ENCODE measurements around the gene RYR2. TPM values are rescaled to one million over a fixed set of nuclear protein-coding genes. Genes with fewer than 3 reads are reported as not detected.

The RYR2 gene
- polyA plus RNA-seq, 1 of the 3 experiments (the other 2 are of a cell fraction), result under 0.01 TPM

DNA sequence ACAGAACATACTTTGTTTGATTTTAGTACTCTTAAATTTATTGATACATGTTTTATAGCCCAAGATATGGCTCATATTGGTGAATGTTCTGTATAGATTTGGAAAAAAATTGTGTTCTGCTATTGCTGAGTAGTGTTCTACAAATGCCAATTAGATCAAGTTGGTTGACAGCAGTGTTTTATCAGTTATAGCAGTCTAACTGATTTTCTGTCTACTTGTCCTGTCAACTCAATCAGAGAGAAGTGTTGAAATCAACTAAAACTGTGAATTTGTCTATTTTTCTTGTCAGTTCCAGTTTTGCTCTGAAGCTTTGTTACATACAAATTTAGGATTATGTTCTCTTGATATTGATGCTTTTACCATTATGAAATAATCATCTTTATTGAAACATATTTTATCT, 23.1 kb upstream of the RYR2 start:
- Histone ChIP-seq H3K4me2 (no peak overlapping the region), H2AFZ (ENCODE audit: low read depth) (no peak overlapping the region), H3K36me3 (replicated peaks in 1 of 2; ENCODE audit: control insufficient read depth in 1 of 2, insufficient read depth in 2 of 2, low read length in 1 of 2) (no peaks in the 10 kb centered on the region), H3K4me3 (ENCODE audit: low read depth in 2 of 2, low read length in 1 of 2) (no peak overlapping the region), H3F3A (replicated peaks; ENCODE audit: insufficient read depth) (no peaks in the 10 kb centered on the region), H3K9me3 (no peaks in the 10 kb centered on the region), H3K79me2 (ENCODE audit: insufficient read depth) (no peaks in the 10 kb centered on the region), H4K20me1 (ENCODE audit: insufficient read depth) (no peaks in the 10 kb centered on the region), H3K4me1 (ENCODE audit: control insufficient read depth in 1 of 2, insufficient read depth in 2 of 2, low read depth in 1 of 2, low read length in 1 of 2) (no peaks in the 10 kb centered on the region), H3K27ac (ENCODE audit: low read depth in 2 of 2, low read length in 1 of 2) (no peak overlapping the region), H3K27me3 (ENCODE audit: insufficient read depth) (no peaks in the 10 kb centered on the region), H3K9ac (no peak overlapping the region), H3K9me2 (no peaks in the 10 kb centered on the region)
- ChIA-PET POLR2A (no interaction called here), CTCF (no interaction called here)
- DNase-seq, result no peak
- no peak for TF ChIP-seq RXRA (IDR thresholded peaks at IDR 0.05; ENCODE audit: borderline replicate concordance, low read depth)
- TF ChIP-seq GATA2 (CRISPR knock-in tag; IDR thresholded peaks at IDR 0.05), result no peak
- TF ChIP-seq SIN3A (IDR thresholded peaks at IDR 0.05; ENCODE audit: borderline replicate concordance, low read depth, low read length), result no peak
- no peak for TF ChIP-seq TAF1 (IDR thresholded peaks at IDR 0.05; ENCODE audit: borderline replicate concordance, low read depth, low read length)
- TF ChIP-seq, protein P1, sequence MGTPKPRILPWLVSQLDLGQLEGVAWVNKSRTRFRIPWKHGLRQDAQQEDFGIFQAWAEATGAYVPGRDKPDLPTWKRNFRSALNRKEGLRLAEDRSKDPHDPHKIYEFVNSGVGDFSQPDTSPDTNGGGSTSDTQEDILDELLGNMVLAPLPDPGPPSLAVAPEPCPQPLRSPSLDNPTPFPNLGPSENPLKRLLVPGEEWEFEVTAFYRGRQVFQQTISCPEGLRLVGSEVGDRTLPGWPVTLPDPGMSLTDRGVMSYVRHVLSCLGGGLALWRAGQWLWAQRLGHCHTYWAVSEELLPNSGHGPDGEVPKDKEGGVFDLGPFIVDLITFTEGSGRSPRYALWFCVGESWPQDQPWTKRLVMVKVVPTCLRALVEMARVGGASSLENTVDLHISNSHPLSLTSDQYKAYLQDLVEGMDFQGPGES (IDR thresholded peaks at IDR 0.05; ENCODE audit: low read depth, low read length), result no peak
- no peak for TF ChIP-seq FOSL2 (IDR thresholded peaks at IDR 0.05; ENCODE audit: borderline replicate concordance, low read depth)
- TF ChIP-seq FOXM1 (IDR thresholded peaks at IDR 0.05; ENCODE audit: low read depth), result no peak
- TF ChIP-seq NFIC (IDR thresholded peaks at IDR 0.05; ENCODE audit: borderline replicate concordance), result no peak
- TF ChIP-seq, protein P2, sequence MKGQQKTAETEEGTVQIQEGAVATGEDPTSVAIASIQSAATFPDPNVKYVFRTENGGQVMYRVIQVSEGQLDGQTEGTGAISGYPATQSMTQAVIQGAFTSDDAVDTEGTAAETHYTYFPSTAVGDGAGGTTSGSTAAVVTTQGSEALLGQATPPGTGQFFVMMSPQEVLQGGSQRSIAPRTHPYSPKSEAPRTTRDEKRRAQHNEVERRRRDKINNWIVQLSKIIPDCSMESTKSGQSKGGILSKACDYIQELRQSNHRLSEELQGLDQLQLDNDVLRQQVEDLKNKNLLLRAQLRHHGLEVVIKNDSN (IDR thresholded peaks at IDR 0.05; ENCODE audit: borderline replicate concordance, low read depth), result no peak
- TF ChIP-seq REST (IDR thresholded peaks at IDR 0.05; ENCODE audit: low read depth, low read length), result no peak
- TF ChIP-seq RAD21 (IDR thresholded peaks at IDR 0.05; ENCODE audit: low read length), result no peak
- no peak for TF ChIP-seq MEF2A (IDR thresholded peaks at IDR 0.05; ENCODE audit: borderline replicate concordance, low read depth)
- TF ChIP-seq SMC3 (IDR thresholded peaks at IDR 0.05; ENCODE audit: low read depth, low read length), result no peak
- TF ChIP-seq CTCF (IDR thresholded peaks at IDR 0.05), result no peak
- TF ChIP-seq GABPA (IDR thresholded peaks at IDR 0.05; ENCODE audit: low read depth), result no peak

All from SK-N-SH (cell line).